ENCODE data around the gene CYBA. TPM values are rescaled to one million over a fixed set of nuclear protein-coding genes. Genes with fewer than 3 reads are reported as not detected.

The CYBA gene
- total RNA-seq, 2 donors from 2014 or later: 169 to 295 TPM

- no peaks in the 10 kb centered on the region for H3K36me3 ChIP-seq
- TF ChIP-seq CTCF (IDR thresholded peaks at IDR 0.05): no peak
- H3K4me3 ChIP-seq: no peak overlapping the region
- no peaks in the 10 kb centered on the region for H3K27me3 ChIP-seq (replicated peaks; ENCODE audit: insufficient read depth)
- ATAC-seq (ENCODE audit: insufficient number of reproducible peaks, low FRiP score, low read depth): no peak
- H3K9me3 ChIP-seq: no peaks in the 10 kb centered on the region
- H3K4me1 ChIP-seq (ENCODE audit: control insufficient read depth in 1 of 2, low read depth in 2 of 2): peaks cover 7 to 15% of the 10 kb centered on the region in 2 donors
- DNase-seq (ENCODE audit: low spot score): no peak
- H3K27ac ChIP-seq: no peak overlapping the region
These were observed 3.4 kb downstream of the CYBA start for GRCh38 chr16:88647178-88648070.

GRCh38 chr16:88646345-88647034, 4.4 kb downstream of the CYBA start:
- no peak for DNase-seq (ENCODE audit: low spot score)
- no peaks in the 10 kb centered on the region for H3K27me3 ChIP-seq (replicated peaks; ENCODE audit: insufficient read depth)
- H3K27ac ChIP-seq: no peak overlapping the region
- ATAC-seq (ENCODE audit: insufficient number of reproducible peaks, low FRiP score, low read depth): no peak
- peaks cover 5 to 15% of the 10 kb centered on the region in 2 donors for H3K4me1 ChIP-seq (ENCODE audit: control insufficient read depth in 1 of 2, low read depth in 2 of 2)
- TF ChIP-seq CTCF (IDR thresholded peaks at IDR 0.05): no peak
- no peak overlapping the region for H3K4me3 ChIP-seq
- H3K36me3 ChIP-seq: no peaks in the 10 kb centered on the region
- H3K9me3 ChIP-seq: no peaks in the 10 kb centered on the region

GRCh38 chr16:88645941-88646340, 4.9 kb downstream of the CYBA start:
- no peaks in the 10 kb centered on the region for H3K9me3 ChIP-seq
- no peak for ATAC-seq (ENCODE audit: insufficient number of reproducible peaks, low FRiP score, low read depth)
- H3K4me1 ChIP-seq (ENCODE audit: control insufficient read depth in 1 of 2, low read depth in 2 of 2): peaks cover 0 to 9% of the 10 kb centered on the region in 2 donors
- no peak for DNase-seq (ENCODE audit: low spot score)
- H3K27ac ChIP-seq: no peak overlapping the region
- TF ChIP-seq CTCF (IDR thresholded peaks at IDR 0.05): no peak
- no peaks in the 10 kb centered on the region for H3K27me3 ChIP-seq (replicated peaks; ENCODE audit: insufficient read depth)
- H3K4me3 ChIP-seq: no peak overlapping the region
- H3K36me3 ChIP-seq: no peaks in the 10 kb centered on the region

- Histone ChIP-seq H3K4me1 (ENCODE audit: control insufficient read depth in 1 of 2, low read depth in 2 of 2) (peaks cover 0 to 9% of the 10 kb centered on the region in 2 donors), H3K4me3 (no peak overlapping the region), H3K36me3 (no peaks in the 10 kb centered on the region), H3K9me3 (no peaks in the 10 kb centered on the region), H3K27ac (no peak overlapping the region), H3K27me3 (replicated peaks; ENCODE audit: insufficient read depth) (no peaks in the 10 kb centered on the region)
- no peak for TF ChIP-seq CTCF (IDR thresholded peaks at IDR 0.05)
- no peak for ATAC-seq (ENCODE audit: insufficient number of reproducible peaks, low FRiP score, low read depth)
- DNase-seq (ENCODE audit: low spot score): no peak
These were observed 5.4 kb downstream of the CYBA start for GRCh38 chr16:88645455-88645854.

GRCh38 chr16:88643644-88643932, 7.3 kb downstream of the CYBA start:
- peaks cover 3% of the 10 kb centered on the region for H3K27me3 ChIP-seq (replicated peaks; ENCODE audit: insufficient read depth)
- no peaks in the 10 kb centered on the region for H3K4me1 ChIP-seq (ENCODE audit: control insufficient read depth in 1 of 2, low read depth in 2 of 2)
- H3K4me3 ChIP-seq: no peak overlapping the region
- H3K36me3 ChIP-seq: no peaks in the 10 kb centered on the region
- no peak for DNase-seq (ENCODE audit: low spot score)
- no peak for TF ChIP-seq CTCF (IDR thresholded peaks at IDR 0.05)
- no peak overlapping the region for H3K27ac ChIP-seq
- ATAC-seq (ENCODE audit: insufficient number of reproducible peaks, low FRiP score, low read depth): no peak
- H3K9me3 ChIP-seq: no peaks in the 10 kb centered on the region
